Measurements from ENCODE around the gene MAP3K7CL.
A peak's percentile ranks its signal among the peaks of the same experiment; 100 is the strongest.

Gene MAP3K7CL

DNA sequence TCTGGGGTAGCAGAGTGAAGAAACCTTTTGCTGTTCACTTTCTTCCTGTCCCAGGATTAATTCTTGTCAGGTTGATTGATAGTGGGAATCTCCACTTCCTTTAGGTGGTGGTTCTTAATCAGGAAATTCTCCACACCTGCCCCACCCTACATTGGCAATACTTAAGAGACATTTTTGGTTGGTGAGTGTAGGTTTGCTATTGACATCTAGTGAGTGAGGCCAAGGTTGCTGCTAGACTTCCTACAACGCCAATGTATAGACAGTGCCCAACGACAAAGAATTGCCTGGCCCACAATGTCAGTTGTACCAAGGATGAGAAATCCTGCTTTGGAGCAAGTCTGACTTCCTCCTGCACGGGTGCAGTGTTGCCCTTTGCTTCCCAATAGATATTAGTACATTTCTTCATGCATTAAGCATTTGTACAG lies 38.5 kb downstream of the MAP3K7CL start:
- no peak for DNase-seq

DNA sequence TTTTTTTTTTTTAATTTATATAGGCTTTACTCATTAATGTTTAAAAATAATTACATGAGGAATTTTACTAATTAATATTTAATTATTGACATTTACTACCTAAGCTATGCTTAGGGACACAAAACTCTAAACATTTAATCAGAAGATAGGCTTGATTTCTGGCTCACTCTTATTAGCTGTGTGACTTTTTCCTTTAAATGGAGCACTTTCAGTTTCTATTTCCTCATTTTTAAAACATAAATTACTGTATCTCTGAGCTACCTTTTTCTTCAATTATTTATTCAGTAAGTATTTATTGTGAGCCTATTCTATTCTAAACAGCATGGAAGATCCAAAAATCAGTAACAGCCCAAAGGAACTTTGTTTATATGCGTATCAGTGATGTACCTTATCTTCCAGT lies 40.5 kb downstream of the MAP3K7CL start:
- DNase-seq: no peak

DNA sequence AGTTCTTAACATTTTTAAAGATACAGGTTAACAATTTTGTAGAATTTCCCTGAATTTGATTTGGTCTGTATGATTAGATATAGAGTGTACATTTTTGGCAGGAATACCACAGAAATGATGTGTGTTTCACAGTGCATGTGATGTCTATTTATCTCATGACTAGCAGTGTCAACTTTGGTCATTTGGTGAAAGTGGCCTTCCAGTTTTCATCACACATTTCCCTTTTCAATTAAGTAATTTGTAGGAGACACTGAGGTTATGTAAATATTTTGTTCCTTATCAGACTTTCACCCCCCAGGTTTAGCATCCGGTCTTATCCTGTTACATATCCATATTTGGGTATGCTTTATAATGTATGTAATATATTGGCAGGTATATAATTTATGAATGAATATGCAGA lies 41.8 kb downstream of the MAP3K7CL start:
- DNase-seq: no peak

DNA sequence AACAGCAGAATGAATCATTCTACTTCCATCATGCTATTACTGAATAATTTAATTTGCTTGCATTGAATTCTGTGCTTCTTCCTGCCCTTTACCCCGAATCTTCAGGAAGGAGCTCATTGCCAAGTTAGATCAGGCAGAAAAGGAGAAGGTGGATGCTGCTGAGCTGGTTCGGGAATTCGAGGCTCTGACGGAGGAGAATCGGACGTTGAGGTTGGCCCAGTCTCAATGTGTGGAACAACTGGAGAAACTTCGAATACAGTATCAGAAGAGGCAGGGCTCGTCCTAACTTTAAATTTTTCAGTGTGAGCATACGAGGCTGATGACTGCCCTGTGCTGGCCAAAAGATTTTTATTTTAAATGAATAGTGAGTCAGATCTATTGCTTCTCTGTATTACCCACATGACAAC lies 44.2 kb downstream of the MAP3K7CL start:
- no peak for DNase-seq

DNA sequence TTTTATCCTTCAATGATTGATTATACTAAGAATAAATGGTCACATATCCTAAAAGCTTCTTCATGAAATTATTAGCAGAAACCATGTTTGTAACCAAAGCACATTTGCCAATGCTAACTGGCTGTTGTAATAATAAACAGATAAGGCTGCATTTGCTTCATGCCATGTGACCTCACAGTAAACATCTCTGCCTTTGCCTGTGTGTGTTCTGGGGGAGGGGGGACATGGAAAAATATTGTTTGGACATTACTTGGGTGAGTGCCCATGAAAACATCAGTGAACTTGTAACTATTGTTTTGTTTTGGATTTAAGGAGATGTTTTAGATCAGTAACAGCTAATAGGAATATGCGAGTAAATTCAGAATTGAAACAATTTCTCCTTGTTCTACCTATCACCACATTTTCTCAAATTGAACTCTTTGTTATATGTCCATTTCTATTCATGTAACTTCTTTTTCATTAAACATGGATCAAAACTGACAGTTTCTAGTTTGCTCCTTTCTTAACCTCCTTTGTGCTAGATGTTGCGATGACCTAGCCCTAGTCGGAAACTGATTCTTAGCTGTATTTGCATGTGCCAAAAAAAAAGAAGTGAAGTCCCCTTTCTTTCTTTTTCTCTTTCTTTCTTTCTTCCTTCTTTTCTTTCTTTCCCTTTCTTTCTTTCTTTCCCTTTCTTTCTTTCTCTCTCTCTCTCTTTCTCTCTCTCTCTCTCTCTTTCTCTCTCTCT lies 45.1 kb downstream of the MAP3K7CL start:
- DNase-seq: no peak

DNA sequence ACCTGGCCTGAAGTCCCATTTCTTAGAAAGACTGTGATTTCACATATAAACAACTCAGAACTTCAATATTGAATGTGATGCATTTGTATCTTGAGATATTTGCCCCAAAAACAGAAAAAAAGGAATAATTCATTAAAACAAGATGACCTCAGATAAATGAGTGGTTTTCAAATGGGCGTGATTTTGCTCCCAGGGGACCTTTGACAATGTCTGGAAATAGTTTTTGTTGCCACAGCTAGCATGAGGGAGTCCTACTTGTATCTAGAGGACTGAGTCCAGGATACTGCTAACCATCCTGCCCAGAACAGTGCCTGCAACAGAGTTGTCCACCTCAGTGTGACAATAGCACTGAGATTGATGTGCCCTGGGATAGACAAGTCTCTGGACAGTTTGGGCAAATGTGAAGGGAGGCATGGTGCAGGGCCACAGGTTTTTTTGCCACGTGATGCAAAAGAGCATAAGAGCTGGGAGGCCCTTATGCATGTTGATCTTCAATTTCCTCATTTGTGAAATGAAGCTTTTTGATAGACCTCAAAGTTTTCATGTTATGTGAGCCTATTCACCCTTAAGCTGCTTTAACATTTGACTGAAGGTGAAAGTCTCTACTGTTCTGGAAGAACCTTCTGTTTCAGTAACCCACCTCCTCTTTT lies 46.2 kb downstream of the MAP3K7CL start:
- no peak for DNase-seq

DNA sequence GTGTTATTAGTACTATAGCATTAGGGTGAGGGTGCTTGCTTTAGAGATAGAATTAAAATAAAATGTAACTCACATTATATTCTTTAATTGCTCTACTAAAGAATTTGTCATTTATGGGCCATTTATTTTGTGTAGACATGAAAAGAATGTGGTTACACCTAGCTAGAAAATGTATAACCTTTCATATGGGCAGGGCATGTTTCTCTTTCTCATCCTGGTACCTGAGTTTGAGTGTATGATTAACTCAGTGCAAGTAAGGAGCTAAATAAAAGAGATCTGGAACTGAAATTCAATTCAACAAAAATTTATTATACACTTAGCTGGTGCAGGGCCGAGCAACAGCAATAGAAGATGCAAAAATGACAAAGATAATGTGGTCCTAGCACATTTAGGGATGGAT lies 47.4 kb downstream of the MAP3K7CL start:
- DNase-seq: no peak

DNA sequence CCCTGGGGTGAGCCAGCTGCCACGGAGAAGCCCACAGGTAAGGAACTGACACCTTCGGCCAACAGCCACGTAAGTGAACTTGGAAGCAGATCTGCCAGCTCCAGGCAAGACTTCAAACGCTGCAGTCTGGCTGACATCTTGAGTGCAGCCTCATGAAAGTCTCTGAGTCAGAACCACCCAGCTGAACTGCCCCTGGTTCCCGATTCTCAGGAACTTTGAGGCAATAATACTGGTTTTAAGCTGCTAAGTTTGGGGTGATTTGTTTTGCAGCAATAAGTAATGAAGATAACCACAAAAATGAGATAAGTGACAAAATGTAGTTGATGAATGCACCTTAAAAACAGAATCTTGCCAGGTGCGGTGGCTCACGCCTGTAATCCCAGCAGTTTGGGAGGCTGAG lies 48.5 kb downstream of the MAP3K7CL start:
- no peak for DNase-seq

DNA sequence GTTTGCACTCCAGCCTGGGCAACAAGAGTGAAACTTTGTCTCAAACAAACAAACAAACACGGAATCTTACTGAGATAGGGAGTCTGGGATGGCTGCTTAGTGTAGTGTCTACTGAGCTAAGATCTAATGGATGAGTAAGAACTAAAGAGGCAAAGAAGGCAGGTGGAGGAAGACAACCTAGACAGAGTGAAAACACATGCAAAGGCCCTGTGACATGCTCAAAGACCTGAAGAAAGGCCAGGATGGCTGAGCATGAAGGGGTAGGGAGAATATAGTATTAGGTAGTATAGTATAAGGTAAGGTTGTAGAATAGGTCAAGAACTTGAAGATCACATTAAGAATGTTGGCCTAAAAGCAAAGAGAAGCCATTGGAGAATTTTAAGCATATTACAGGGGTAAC lies 49.1 kb downstream of the MAP3K7CL start:
- DNase-seq: no peak

DNA sequence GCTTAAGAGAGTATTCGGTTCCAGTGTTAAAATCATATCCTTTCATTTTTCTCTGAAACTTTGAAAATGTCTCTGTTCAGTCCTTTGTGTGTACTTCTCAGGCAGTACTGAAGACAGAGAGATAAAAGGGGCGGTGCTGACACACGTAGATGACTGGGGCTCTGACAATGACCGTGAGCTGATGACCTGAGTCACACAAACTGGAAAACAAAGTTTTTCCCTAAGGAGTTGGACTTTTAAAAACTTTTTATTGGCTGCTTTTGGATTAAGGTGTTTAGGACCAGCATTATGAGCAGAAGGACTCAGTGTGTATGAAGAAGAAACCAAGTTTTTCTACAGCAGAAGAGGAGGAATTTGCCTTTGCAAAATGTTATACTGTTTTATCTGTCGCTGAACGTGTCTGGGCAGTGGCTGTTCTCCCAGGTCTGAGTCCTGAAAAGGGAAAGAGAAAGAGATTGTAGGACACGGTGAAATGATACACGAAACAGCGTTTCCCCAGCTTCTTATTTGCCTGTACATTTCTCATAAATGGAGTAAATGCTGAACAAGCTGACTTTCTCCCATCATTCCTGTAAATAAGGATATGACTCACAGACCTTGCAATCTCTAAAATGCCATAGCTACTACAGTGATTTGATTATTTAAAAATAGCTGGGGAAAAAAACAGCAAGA lies 51.5 kb downstream of the MAP3K7CL start:
- DNase-seq: no peak

DNA sequence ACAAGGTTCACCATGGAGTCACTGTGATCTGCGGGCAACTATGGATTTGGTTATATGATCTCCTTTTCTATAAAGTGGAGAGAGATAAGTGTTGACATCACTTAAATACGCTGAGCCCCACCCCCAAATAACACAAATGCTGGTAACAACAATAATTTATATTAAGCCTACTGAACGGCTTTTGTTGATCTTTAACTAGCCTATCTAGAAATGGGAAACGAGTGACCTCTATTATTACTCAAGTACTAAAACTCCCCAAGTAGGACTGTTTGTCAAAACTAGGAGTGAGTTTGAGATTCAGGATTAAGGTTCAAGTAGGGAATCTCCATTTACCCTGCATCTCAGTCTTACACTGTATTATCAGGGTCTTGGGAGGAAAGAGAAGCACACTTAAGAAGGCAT lies 52.2 kb downstream of the MAP3K7CL start:
- DNase-seq: no peak

DNA sequence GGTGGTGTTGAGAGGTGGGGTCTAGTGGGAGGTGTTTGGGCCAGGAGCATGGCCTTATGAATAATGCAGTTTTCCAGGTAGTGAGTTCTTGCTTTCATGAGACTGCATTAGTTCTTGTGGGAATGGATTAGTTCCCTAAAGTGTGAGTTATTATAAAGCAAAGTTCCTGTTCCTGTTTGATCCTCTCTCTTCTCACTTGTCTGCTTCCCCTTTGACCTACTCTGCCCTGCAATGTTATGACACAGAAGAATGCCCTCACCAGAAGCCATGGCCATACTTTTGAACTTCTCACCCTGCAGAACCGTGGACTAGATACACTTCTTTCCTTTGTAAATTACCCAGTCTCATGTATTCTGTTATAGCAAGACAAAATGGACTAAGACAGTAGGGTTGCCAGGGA lies 53.6 kb downstream of the MAP3K7CL start:
- DNase-seq: peak in 1 of 2 donors; percentile 29

DNA sequence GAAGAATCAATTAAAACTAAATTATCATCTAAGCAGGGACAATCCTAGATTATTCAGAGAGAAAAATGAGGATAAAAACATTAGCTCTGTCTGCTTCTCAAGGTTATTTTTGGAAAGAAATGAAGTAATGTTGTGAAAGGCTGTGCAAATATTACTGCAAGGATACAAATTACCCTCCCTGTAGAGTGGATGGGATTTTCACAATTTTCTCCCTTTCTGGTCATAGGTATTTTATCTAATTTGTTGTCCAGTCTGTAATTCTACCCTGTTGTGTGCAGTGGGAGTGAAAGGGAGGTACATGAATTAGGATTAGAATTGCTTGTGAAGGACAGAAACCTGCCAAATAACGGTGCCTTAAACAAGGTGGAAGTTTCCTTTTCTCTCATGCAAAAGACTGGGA lies 54.7 kb downstream of the MAP3K7CL start:
- no peak for DNase-seq

DNA sequence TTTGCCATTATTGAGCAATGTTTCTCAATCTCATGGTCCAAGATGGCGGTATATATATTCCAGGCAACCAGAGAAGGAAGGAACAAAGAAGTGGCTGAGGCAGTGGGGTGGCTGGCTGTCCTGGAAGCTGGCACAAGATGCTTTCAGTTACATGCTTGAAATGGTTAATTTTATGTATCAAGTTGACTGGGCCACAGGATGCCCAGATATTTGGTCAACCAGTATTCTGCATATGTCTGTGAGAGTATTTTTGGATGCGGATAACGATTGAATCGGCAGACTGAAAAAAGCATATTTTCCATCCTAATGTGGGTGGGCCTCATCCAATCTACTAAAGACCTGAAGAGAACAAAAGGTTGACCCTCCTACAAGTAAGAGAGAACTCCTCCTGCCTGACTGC lies 55.2 kb downstream of the MAP3K7CL start:
- no peak for DNase-seq

DNA sequence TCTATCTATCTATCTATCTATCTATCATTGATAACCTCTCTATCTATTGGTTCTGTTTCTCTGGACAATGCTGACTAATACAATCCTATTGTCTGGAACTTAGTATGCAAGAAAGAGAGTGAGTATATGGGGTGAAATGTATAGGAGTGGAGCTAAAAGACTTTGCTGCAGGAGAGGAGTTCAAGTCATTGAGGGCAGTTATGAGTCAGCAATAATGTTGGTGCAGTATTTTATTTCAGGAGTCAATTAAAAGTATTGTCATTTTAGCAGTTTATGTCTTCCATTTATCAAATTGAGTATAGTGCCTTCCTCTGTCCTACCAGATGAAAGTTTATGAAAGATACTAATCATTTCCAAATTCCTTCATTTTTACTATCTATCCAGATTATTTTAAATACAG lies 55.8 kb downstream of the MAP3K7CL start:
- no peak for DNase-seq

DNA sequence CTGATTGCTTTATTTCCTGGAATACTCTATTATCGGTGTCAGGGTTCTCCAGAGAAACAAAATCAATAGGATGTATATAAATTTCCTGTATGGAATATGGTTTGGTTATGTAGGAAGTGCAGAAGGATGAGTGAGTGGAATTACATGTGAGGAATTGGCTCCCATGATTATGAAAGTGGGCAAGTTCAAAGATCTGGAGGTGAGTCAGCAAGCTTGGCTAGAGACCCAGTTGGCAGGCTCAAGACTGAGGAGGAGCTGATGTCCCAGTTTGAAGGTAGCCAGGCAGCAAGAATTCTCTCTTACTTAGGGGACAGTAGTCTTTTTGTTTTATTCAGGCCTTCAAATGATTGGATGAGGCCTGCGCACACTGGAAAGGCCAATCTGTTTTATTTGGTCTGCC lies 57.5 kb downstream of the MAP3K7CL start:
- no peak for DNase-seq

DNA sequence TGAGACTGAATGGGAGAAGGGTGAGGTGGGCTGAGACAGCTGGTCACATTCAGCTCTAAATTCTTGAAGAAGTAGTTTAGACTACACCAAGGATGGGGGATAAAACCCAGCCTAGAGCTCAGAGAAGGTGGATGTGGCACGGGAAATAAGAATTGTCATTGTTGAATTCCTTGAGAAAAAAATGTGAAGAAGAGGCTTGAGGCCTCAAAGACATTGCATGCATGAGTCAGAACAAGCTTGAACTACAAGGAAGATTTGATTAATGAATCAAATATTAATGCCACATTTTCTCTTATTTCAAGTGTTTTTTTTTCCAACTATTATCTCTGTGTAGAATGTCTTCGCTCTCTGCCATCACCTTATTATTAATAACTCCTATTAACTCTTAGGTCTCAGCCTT lies 58.9 kb downstream of the MAP3K7CL start:
- DNase-seq: no peak

DNA sequence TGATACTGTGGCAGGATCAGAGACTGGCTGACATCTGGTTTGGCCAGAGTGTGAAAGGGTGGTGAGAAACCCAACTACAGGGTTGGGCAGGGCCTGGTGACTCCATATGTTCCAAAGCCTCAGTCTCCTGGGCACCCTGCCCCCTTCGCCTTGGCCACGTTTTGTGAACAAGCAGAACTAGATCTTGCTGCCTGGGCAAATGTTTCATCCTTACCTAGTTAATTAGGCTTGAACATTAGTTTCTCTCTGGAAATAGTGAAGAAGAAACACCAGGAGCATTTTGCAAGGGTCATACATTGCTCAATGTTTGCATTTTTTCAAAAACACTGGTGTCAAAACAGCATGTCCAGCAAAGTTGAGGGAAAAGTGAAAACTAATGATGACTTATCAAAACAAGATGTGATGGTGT lies 60.5 kb downstream of the MAP3K7CL start:
- DNase-seq: no peak

DNA sequence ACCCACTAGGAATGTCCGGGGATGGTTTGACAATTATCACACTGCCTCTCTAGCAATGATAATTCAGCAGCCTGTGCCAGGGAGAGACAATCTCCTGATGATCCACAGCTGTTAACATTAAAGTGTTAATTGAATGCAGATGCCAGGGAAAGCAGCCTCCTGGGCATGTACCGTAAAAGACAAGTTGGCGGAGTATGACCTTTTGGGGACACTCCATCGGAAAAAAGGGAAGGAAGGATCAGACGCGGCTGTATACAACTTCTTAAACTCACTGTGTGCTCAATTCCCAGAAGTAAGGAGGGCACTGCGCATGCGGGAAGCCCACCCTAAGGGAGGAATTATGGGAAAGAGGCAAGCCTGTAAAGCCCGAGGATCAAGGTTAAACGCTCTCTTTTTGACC lies 62.6 kb downstream of the MAP3K7CL start:
- no peak for DNase-seq

DNA sequence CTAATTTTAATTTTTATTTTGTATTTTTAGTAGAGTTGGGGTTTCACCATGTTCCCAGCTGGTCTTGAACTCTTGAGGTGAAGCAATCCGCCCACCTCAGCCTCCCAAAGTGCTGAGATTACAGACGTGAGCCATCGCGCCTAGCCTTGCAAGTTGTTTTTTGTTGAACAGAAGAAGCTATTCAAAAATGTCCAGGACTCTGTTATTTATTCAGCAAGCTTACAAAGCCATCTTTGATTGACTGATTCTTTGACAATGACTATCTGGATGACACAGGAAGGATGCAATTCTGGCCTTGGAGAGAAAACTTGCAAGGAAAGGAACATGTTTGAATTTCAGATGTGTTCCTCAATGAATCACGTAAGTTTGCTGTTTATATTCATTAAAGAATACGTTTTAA lies 63.5 kb downstream of the MAP3K7CL start:
- DNase-seq: no peak

DNA sequence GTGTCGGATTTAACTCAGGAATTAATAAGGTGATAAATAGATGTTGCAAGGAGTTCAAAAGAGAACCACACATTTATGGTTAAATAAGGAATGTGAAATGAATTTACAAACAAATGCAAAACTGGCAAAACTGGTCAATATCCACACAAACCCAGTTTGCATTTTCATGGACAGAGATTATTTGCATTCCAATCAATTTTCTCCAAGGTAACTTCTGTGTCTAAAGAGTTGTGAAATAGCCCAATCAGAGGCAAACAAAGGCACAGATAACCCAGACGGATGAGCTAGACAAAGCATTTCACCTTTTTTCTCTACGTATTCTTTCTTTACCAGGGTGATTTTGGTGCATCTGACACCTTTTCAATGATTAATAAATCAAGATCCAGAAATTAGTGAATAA lies 63.9 kb downstream of the MAP3K7CL start:
- DNase-seq: no peak

DNA sequence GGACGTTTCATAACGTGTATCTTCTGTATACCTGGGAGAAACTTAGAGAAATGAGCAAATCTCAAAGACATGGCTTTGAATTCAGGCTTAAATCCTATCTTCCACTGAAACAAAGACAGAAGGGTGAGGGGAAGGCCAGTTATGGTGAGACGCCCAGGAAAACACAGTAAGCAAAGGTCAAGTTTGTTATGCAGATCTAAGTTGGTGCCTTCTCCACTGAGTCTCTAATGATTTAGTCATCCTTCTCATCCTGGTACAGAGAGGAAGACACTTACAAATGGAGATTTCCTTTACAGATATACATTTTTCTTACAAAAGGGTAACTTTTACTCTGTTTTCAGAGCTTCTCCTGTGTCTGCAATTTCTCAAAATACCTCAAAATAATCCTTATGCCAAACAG lies 64.4 kb downstream of the MAP3K7CL start:
- no peak for DNase-seq

DNA sequence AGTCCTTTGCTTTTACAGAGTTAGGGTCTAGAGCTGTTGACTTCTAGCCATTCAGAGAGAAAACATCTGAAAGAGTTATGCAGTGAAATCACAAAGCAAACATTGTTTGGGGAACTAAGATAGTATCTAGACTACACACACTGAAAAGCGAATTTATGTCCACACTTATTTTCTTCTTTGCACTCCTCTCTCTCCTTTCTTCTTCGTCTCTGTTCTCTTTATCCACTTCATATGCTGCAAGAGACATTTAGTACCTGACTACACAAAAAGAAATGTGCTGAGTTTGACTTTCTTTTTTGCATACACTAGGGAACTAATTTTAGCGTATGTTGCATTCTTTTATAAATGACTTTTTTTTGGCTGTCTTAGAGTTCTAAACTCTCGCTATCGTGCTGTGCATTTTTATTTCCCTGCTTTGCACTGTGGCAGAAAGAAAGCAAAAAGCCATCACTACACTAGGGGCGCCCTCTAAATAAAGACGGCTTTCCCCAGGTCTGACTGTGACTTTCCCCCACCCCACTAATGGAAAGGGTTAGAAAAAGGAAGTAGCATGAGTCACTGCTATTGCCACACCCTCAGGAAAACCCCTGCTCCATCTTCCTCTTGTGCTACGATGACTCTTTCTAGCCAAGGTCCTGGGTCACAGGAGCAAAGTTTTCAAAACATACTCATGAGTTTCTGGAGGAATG lies 65.7 kb downstream of the MAP3K7CL start:
- DNase-seq: peak; percentile 5 to 10
